HG03039 (cell line): ENCODE data around the gene GRAMD1A.
"Not testable (repeated sequence)": the region's sequence is repeated elsewhere in the genome, so short reads cannot be mapped to it uniquely, and the experiment has no call there.

Experiments
- ATAC-seq: cut with Tn5 transposase; IDR thresholded peaks from one replicate; pipeline ENCODE4 v1.9.1; 2021; ENCODE audit warnings: mild to moderate bottlenecking, moderate library complexity; ENCODE audit not compliant: unreplicated experiment

Gene GRAMD1A

DNA sequence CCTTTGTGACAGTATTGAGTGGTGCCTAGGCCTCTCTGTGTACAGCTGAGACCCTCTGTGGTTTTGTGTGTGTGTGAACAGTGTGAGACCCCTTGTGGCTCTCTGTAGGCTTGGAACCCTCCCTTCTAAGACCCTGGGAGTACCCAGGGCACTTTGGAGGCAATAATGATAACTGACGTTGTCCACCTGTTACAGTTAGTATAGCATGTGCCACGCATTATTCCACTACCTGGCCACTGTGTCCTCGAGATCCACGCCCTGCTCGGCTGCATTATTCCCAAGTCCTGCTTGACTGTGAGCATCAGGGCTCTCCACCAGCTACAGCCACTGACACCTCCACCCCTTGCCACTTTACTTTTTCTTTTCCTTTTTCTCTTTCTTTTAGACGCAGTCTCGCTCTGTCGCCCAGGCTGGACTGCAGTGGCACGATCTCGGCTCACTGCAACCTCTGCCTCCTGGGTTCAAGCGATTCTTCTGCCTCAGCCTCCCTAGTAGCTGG lies 2.0 kb downstream of the GRAMD1A start:
- no peak for ATAC-seq

DNA sequence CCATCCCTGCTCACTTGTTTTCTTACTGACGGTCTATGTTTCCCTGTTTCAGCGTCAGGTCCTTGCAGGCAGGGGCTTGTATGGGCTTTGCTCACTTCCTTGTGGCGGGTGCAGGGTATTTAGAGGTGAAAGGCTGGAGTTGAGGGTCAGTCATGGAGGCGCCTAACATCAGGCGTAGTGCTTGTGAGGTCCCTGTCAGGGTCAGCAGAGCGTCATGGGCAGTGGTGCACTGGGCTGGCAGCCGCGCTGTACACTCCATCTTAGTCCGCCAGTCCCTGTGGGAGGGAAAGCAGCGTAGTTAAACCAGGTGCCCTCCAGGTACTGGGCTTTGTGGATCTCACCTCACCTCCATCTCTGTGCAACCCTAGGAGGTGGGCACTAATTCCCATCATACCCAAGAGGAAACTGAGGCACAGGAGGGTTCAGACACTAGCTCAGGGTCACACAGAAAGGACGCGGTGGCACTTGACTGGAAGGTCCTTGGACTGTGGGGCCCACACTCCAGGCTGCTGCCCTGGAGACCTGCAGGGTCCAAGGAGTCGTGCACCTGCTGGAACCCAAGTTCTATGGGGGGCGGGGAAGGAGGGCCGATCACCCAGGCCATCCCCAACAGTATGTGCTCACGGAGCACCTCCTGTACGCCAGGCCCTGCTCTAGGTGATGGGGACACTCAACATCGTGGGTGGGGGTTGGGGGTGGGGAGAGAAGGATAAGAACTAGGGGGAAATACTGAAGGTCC lies 4.6 kb downstream of the GRAMD1A start:
- ATAC-seq = no peak

DNA sequence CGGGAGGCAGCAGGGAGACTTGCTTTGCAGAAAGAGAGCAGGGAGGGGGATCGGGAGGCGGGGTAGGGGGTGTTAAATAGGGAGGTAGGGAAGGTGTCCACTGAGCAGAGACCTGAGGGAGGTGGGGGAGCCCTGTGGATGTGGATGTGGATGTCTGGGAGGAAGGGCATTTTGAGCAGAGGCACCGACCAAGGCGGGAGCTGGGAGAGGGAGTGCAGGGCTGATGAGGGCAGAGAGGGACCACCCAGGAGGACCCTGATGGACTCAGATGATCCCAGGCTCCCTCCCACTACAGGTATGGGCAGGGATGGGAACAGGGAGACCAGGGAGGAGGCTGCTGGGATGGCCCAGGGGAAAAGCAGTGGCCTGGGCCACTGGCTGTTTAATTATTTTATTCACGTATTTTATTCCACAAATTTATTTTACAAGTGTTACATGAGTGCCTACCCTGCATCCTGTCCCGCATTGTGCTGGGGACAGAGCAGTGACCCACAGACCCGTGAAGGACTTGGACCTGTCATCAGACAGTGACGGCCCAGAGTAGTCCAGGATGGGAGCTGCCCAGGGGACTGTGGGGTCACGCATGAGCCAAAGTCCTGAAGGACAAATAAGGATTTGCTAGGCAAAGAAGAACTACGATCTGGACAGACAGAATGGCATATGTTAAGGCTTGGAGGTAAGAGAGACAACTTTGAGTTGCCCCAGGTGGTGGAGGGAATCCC lies 5.3 kb downstream of the GRAMD1A start:
- no peak for ATAC-seq

DNA sequence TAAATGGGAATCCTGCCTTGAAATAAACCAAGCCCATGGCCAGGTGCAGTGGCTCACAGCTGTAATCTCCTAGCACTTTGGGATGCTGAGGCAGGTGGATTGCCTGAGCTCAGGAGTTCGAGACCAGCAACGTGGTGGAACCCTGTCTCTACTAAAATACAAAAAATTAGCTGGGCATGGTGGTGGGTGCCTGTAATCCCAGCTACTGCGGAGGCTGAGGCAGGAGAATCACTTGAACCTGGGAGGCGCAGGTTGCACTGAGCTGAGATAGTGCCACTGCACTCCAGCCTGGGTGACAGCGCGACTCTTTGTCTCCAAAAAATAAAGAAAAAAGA lies 5.9 kb downstream of the GRAMD1A start:
- ATAC-seq = not testable (repeated sequence)

DNA sequence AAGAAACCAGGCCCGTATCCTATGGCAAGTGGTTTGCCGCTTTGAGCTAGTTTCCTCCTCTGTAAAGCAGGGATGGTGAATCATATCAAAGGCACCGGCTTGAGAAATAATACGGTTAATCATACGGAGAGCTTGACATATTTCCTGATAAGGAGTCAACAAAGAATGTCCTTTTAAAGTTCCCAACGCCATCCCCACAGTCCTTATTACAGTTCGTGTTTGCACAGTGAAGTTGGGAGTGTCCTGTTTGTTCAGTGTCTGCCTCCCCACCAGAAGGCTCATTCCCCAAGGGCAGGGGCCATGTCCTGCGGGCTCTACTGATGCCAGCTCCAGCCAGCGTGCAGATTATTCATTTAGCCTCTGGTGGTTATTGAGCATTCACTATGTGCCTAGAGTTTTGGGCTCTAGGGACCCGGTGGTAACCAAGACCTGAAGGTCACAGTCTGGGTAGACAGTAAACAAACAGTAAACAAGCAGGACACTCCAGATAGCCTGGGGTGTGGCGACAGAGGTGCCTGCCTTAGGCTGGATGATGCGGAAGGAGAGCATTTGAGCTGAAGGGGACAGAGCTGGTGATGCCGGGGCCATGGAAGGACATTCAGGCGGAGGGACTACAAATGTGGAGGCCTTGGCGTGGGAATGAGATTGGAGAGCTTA lies 6.3 kb downstream of the GRAMD1A start:
- ATAC-seq = no peak

DNA sequence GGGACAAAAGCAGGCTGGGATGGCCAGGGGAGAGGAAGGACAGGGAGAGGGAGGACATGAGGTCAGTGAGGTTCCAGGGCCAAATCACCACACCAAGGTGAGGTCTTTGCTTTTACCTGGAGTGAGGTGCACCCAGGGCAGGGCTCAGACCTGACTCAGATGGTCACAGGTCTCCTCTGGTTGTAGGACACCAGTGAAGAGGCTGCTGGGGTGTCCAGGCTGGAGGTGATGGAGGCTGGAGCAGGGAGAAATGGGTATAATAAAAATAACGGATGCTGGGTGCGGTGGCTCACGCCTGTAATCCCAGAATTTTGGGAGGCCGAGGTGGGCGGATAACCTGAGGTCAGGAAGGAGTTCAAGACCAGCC lies 6.9 kb downstream of the GRAMD1A start:
- ATAC-seq = no peak

DNA sequence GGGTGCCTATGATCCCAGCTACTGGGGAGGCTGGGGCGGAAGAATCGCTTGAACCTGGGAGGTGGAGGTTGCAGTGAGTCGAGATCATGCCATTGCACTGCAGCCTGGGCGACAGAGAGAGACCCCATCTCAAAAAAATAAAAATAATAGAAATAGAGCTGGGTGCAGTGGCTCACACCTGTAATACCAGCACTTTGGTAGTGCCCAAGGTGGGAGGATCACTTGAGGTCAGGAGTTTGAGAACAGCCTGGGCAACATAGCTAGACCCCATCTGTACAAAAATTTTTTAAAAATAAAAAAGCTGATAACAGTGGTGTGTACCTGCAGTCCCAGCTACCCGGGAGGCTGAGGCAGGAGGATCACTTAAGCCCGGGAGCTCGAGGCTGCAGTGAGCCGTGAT lies 7.3 kb downstream of the GRAMD1A start:
- not testable (repeated sequence) for ATAC-seq

DNA sequence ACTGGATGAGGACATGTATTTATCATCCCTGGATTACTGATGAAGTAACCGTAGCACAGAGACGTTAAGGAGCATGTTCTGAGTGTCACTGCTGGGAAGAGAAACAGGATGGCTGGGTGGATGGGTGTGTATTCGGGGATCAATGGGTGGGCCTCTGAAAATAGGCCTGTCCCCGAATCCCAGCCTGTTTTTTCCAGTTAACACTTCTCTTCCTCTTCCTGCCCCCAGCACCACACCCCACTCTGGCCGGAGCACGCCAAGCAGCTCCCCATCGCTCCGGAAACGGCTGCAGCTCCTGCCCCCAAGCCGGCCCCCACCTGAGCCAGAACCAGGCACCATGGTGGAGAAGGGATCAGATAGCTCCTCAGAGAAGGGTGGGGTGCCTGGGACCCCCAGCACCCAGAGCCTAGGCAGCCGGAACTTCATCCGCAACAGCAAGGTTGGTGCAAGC lies 8.8 kb downstream of the GRAMD1A start:
- ATAC-seq = no peak

DNA sequence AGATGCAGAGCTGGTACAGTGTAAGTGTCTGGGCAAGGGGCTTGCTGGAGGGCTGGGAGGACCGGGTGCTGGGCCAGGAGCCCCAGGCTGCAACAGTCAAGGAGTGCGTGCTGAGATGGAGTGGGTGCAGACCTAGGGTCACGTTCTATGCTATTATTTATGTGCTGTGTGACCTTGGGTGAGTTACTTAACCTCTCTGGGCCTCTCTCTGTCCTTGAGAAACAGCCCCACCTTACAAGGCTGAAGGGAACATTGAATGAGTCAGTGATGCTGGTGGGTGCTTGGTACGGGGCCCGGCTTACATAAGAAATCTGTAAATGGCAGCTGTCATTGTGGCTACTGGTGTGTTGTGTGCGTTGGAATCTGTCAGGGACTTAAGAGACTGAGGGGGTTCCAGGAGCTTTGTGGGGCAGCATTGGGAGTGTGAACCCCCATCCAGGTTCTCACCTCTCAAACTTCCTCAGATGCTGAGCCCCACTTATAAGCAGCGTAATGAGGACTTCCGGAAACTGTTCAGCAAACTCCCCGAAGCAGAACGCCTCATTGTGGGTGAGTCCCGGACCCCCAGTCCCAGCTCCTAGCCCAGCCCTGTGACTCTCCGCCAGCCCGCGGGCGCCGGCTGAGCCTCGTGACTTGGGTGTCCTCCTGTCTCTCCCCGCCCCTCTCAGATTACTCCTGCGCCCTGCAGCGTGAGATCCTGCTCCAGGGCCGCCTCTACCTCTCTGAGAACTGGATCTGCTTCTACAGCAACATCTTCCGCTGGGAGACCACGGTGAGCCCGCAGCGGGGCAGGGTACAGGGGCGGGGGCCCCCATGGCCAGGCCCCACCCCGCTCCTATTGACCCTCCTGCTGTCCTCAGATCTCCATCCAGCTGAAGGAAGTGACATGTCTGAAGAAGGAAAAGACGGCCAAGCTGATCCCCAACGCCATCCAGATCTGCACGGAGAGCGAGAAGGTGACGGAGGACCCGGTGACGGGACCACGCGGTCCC lies 9.6 kb downstream of the GRAMD1A start:
- ATAC-seq = no peak

DNA sequence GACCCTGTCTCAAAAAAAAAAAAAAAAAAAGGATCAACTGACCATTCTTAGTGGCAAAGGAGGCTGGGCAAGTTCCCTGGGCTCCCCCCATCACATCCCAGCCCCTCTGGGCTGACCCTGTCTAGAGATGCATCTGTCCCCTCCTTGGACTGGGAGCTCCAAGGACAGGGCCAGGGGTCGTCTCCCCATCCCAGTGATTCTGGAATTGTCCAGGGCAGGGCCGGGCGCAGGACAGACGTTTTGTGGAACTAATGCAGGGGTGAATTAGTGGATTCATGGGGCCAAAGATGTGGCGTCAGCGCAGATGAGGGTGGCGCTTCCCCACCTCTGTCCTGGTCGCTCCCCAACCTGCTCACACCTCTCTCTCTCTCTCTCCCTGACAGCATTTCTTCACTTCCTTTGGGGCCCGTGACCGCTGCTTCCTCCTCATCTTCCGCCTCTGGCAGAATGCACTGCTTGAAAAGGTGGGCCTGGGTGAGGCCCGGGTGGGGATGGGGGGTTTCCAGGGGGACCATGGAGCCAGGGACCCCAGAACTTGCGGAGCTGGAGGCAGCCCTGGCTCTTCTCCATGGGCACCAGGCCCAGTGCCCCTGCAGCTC lies 11.1 kb downstream of the GRAMD1A start:
- ATAC-seq = no peak

DNA sequence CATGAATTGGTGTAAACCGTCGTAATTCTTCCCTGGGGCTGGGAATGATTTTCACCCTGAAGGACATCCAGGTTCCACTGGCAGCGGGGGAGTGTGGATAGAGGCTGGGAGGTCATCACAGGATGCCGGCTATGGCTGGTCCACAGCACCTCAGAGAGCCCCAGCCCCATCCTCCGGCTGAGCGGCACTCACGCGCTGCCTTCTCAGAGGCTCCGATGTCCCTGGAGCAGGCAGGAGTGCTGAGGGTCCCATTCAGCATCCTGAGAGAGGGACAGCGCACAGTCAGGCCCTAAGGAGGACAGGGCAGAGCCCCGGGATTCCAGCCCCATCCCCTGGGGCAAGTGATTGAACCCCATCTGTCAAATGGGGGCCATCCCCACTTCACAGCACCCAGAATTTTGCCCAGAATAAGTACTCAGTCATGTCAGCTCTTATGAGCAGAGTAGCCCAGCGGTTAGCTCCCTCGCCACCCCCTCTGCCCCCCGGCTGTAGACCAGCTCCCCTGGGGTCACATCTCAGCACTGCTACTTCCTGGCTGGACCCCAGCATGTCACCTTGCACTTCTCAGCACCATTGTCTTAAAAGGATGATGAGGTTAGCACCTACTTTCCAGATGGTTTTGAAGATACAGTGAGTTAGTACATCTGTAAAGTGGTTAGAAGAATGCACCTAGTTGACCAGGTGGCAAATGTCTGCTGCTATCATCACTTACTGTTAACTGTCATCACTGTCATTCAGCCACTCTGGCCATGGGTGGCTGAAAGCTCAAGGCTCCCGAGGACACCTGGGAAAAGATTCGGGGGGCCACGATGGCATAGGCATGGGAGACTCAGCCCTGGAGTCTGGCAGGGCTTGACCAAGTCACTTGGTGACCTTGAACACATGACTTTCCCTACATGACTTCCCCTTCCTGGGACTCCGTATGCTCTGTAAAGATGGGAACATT lies 11.9 kb downstream of the GRAMD1A start:
- ATAC-seq = no peak

DNA sequence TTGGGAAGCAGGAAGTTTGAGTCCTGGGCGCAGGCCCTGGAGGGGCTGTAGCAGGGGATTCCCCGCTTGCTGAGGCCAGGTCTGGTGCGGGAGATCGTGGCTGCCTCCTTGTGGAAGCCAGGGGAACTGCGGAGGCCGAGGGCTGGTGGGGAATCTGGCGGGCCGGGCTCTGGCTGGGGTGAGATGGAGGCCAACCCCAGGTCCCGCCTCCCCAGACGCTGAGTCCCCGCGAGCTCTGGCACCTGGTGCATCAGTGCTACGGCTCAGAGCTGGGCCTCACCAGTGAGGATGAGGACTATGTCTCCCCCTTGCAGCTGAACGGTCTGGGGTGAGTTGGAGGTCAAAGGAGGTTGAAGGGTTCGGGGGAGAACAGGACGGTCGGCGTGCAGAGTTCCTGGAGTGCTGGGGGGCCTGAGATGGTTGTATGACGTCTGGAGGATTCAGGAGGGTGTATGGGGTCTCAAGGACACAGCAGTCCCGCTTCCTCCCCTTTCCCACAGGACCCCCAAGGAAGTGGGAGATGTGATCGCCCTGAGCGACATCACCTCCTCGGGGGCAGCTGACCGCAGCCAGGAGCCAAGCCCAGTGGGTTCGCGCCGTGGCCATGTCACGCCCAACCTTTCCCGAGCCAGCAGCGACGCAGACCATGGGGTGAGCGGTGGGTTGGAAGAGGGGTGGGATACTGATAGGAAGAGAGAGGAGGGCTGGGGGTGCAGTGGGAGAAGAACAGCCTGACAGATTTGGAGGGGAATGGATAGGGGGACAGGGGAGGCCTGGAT lies 13.1 kb downstream of the GRAMD1A start:
- ATAC-seq = no peak

DNA sequence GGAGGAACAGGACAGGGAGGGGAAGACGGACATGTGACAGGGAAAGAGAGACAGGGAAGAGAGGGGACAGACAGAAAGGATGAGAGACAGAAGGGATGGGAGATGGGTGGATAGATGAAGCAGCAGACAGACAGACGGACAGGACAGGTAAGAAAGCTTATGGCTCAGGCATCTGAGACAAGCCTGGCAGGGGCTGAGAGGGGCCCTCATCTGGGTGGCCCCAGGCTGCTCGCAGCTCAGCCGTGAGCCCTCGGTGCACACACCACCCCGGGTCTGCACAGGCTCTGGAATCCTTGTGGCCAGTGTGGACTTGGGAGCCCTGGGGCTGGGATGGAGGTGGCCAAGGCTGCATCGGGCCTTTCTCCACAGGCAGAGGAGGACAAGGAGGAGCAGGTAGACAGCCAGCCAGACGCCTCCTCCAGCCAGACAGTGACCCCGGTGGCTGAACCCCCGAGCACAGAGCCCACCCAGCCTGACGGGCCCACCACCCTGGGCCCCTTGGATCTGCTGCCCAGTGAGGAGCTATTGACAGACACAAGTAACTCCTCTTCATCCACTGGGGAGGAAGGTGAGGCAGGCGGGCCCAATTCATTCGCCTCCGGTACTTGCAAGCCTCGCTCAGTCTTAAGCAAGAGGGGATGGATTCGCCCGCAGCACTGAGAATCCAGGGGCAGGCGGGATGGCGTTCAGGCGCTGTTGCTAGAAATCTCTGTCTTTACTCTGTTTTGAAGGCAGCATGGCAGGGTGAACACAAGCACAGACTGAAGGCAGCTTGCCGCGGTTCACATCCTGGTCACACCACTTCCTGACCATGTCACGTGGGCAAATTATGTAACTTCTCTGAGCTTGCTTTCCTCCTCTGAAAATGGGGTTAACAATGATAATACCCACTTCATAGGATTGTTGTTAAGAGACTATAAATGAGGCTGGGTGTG lies 14.0 kb downstream of the GRAMD1A start:
- no peak for ATAC-seq

DNA sequence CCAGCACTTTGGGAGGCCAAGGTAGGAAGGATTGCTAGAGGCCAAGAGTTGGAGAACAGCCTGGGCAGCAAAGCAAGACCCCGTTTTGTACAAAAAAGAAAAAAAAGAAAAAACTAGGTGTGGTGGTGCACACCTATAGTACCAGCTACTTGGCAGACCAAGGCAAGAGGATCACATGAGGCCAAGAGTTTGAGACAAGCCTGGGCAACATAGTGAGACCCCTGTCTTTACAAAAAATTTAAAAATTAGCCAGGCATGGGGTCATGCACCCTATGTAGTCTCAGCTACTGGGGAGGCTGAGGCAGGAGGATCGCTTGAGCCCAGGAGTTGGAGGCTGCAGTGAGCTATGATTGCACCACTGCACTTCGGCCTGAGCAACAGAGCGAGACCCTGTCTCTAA lies 14.7 kb downstream of the GRAMD1A start:
- ATAC-seq = not testable (repeated sequence)

DNA sequence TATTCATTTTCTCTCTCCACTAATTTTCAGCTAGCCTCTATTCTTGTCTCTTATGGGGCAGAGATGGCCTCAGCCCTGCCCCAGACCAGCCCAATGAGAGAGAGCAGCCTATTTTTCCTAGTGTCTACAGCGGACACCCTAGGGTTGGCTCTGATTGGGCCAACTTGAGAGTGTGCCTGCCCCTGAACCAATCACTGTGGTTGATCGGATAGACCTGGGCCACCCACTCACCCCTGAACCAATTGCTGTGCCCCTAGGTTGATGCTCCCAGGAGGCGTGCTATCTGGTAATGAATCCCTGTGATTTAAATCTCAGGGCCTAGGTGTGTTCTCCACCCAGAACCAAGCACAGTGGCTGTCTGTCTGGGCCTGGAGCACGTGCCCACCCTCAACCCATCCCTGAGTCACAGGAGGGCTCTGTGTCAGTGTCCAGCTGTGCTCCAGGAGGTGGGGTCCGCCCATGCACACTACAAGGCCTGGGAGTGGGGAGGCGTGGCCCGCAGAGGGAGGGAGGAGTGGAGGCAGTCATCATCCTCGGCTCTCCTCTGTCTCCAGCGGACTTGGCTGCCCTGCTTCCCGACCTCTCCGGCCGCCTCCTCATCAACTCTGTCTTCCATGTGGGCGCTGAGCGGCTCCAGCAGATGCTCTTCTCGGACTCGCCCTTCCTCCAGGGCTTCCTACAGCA lies 15.3 kb downstream of the GRAMD1A start:
- no peak for ATAC-seq

DNA sequence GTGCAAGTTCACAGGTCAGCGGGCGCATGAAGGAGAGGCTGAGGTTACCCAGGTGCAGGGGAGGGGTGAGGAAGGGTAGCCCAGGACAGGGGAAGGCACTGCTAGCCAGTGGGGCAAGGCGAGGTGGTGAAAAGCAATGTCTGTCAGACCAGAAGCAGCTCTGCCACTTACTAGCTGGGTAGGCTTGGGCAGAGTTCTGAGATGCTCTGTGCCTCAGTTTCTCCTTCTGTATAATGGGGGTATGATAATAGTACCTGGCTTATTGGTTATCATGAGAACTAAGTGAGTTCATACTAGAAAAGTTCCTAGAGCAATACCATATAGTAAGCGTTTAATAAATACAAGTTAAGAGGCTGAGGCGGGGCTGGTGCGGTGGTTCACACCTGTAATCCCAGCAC lies 15.8 kb downstream of the GRAMD1A start:
- no peak for ATAC-seq

DNA sequence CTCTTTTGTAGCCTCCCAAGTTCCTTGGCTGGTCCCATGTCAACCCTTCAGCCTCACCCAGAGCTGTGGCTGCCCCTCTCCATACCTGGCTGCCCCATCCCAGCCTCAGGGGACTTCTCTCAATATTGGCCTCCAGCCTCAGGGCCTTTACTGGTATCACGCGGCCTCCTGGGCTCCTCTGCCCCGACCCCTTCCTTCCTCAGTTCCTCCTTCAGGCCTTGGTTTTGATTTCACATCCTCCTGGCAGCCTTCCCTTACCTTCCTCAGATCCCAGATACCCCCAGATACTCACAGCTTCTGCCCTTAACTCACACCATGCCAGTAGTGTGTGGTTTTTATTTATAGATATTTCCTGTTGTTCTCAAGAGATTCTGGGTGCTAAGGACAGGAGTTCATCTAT lies 17.4 kb downstream of the GRAMD1A start:
- no peak for ATAC-seq
